G401.6 (cell line): ENCODE data around the gene NOTCH4.

Experiments
- FAIRE-seq: peaks from 2 replicates; lab custom pipeline; 2012; peaks lifted over from hg19 to GRCh38; lab: Jason Lieb, UNC

The NOTCH4 gene

DNA sequence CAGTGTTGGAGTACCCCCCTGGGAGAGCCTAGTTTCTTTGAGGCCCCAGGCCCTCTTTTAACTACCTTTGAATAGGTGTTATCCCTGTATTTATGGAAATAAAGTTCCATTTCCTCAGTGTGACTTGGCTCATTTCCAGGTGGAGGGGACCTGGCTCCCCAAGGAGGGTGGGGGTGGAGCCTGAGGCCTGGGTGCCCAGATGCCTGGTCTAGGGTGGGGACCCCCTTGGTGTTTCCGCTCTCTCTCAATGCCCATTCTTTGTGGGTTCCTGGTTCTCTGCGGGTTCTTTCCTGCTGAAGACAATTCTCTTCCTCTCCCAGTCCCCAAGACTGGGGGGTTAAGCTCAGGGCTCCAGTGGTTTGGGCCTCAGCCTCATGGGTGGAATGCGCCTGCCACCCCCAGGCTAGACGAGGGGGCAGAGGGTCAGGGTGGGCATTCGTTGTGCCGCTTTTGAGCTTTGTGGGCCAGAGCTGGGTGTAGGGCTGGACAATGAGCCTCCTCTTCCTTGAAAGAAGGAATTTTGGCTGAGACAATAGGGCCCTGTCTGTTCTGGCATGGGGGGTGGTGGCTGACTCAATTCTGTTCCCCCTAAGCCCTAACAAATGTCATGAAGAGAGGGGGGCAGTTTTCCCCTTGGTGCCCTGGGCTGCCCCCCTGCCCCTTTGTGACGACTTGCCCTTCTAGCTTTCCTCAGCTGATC, 60.2 kb downstream of the NOTCH4 start:
- FAIRE-seq = no peak

DNA sequence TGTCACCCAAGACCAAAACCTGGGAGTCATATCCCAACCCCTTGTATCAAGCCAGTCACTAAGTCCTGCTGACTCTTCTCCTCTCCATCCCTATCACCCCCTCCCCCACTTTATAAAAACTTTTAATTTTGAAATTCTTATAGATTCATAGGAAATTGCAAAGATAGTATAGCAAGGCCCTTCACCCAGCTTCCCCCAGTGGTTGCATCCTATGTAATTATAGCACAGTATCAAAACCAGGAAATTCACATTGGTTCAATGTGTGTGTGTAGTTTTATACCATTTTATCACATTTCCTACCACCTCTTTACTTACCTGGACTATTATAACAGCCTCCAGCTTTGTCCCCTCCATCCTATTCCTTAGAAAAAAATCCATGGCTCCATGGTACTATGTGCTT, 65.8 kb downstream of the NOTCH4 start:
- no peak for FAIRE-seq

GRCh38 chr6:32156891-32157290, 67.0 kb downstream of the NOTCH4 start:
- FAIRE-seq = no peak

DNA sequence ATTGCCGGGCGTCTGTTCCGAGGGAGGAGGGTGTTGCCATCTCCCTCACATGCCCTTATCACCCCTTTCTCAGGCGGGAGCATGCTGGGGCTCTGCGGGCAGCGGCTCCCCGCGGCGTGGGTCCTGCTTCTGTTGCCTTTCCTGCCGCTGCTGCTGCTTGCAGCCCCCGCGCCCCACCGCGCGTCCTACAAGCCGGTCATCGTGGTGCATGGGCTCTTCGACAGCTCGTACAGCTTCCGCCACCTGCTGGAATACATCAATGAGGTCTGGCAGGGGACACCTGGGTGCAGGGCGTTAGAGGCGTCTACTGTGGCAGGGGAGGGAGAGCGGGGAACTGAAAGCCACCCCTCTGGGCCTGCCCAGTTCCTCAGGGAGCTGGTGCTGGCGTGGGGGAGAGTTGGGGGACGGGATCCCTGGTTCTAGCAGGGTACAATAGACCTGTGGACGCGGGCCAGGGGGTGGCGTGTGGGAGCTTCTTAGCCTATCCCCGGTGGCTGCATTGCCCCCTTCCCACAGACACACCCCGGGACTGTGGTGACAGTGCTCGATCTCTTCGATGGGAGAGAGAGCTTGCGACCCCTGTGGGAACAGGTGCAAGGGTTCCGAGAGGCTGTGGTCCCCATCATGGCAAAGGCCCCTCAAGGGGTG, 69.2 kb downstream of the NOTCH4 start:
- FAIRE-seq = no peak

DNA sequence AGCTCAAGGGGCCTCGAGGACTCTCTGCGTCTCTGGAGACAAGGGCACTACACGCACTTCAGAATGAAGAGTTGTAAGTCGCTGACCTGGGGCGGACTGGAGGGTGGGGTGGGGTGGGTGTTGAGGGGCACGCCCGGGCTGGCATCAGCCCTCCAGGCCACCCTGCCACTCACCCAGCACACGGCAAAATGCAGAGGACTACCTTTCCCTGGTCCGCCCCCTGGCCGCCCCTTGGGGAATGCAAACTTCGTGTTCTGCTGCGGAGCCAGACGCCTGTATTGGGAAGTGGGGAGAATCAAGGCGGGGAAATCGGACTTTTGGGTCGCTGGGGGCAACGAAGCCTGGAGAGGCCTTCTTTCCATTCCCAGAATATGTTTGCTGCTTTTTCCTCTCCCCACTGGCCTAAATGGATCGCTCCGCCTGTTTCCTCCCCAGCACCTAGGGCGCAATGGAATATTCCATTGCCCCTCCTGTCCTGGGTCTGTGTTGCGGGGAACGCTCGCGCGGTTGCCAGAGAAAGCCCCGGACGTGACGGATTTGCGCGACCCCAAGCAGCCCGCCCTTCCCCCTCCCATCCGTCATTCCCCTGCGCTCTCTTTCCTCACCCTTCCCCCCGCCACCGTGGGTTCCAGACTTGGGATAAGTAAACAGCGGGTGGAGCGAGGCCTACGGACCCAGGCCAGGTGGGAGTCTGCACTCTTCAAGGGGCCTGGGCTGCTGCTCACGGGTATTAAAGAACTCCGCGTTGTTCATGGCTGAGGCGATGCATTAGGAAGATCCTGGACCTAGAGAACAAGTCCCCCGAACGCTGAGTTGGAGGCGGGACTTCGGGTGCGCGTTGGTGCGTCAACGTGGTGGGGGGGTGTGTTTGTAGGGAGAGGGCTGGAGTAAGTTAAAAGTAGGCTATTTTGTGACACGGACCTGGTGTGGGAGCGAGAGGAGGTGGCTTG, 70.0 kb downstream of the NOTCH4 start, which contains the start of gene PPT2:
PPT2 (plus strand) TSS at position 578 of the 950 bp plus-strand sequence. CDS start 454 bp downstream, outside the sequence.
- peak; percentile 88 for FAIRE-seq

DNA sequence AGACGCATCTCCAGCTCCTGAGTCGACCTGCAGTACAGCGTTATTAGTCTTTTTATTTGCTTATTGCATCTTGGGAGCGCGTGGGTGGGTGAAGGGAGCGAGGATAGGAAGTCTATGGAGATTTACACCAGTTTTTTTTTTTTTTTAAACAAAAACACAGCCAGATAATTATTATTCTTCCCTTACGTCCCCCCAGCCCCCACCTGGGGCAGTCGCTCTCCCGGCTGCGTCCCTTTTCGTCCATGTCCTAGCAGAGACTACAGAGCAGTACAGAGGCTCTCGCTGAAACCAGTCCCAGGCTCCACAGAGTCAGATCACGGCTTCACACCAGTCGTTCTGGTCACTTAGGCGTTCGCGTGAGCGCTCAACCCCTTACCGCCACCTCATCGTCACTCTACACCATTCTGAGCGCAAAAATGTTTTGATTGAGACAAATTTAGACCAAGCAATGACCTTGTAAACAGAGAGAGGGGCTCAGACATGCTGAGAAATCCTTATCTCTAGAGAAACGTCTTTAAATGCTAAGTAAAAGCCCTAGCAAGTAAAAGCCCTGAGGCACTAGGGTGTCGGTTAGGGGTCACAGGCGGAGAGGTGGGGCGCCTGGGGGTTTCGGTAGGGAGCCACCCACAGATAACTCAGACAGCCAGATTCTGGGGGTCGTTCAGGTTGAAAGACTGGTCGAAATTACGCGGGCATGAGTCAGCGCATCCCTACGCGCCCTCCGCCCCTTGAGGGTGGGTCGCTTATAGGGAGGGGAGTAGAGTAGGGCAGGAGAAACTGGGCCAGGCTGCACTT, 70.9 kb downstream of the NOTCH4 start:
- no peak for FAIRE-seq

GRCh38 chr6:32151863-32152768, 71.8 kb downstream of the NOTCH4 start, which contains the start of gene PRRT1:
PRRT1 (minus strand) TSS chr6:32151939; CDS start chr6:32151827, 112 bp downstream.
- FAIRE-seq = no peak

DNA sequence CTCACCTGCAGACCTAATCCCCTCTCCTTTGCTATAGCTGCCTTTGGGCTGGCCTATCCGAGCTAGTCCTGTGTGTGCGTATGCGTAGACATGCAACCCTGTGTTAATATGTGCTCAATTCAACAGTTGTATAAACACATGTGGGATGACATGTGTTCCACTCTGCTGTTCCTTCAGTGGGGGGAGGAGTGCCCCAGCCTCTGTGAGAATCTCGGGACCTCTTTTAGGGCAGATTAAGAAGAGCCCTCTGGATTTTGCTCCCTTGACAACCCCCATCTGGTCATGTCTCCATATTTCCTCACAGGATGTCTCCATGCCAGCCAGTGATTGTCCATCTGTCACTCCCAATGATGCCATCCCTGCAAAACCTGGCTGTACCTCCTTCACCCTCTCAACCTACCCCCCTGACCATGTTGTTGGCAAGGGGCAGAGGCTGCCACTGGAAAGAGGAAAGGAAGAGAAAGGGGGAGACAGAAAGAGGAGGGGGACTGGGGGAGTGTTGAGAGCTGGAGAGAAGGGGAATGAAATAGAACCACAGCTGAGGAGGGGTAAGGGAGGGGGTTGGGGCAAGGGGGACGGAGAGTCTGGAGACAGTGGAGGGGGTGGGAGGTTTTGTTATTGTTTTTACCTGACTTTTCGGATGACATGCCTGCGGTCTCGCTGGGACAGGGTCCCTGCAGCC, 72.5 kb downstream of the NOTCH4 start:
- no peak for FAIRE-seq

- FAIRE-seq = no peak
Observed at GRCh38 chr6:32149932-32150870, 73.7 kb downstream of the NOTCH4 start.

GRCh38 chr6:32149092-32149755, 74.6 kb downstream of the NOTCH4 start:
- no peak for FAIRE-seq

DNA sequence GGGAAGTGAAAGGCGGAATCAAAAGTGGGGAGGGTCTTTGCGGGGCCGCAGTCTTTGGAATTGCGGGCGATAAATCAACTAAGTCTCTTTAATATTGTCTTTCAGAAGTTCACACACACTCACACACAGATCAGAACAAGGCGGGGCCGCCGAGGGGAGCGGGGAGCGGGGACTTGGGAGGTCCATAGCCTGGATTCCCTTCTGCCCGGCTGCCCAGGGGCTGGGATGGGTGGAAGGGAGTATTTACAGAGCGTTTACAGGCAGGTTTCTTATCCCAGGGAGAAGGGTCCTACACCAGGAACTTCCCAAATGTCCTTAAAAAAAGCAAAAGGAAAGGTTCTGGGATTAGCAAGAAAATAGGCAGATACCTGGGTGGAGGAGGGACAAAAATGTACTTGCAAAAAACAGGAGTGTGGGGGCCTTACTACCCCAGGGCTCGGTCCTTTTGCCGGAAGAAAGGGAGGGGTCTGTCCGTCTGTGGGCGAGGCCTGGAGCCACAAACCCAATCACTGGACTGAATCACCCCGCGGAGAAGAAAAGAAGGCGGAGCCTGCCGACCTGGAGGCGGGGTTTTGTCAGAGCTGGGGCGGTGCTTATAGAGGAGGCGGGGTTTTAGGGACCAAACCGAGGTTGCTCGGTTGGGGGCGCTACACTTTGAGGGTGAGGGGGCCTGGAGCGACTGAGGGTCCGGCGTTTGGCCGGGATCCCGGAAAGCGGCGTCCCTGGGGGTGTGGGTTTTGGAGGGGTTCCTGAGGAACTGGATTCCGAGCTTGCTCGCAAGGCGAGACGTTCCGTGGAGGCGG, 75.4 kb downstream of the NOTCH4 start:
- no peak for FAIRE-seq

DNA sequence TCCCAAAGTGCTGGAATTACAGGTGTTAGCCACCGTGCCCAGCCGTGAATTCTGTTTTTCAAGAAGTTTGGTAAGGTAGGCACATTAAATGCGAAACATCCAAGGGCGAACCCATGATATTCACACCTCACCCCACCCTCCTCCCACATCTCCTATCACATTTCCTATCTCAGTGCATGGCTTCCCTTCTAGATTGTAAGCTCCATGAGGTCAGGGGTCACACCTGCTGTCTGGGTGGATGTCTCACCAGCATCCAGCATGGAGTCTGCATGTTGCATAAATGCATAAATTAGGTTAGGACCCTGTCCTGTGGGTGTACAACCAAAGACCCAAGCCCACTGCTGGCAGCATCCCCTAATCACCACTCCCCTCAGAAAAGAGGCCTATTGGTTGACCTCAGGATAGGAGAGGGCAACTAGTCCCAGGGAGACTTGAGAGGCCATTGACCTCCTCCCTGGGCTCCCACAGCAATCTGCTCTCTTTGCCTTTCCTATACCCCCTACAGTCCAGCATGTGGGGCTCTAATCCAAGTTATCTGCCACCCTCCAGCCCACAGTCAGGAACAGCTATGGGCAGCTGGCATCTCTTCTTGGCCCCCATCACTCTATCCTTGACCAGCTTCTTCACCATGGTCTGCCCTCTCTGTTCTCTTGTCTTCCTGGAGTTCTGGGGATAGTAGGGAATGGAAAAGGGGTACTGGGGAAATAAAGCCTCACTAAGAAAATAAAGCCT, 76.3 kb downstream of the NOTCH4 start:
- no peak for FAIRE-seq

DNA sequence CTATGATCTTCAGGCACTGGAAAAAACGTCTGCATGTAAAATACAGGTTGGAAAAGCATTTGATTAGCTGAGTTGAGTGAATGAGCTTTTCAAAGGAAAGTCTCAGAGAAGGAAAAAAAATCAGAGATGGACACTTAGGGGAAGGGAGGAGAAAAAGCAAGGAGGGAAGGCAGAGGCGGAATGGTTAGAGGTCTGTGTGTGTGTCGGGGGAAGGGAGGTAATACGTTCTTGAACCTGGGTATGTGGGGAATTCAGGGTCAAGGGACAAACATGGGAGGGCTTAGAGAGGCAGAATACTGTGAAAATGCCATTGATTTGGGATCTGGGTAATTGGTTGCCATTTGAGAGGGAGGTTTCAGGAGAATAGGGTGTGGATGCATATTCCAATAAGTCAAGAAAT, 77.2 kb downstream of the NOTCH4 start:
- FAIRE-seq = no peak

- FAIRE-seq = no peak
Observed at GRCh38 chr6:32146287-32146686, 77.6 kb downstream of the NOTCH4 start.
